GM19467 (cell line): ENCODE data around the gene SLC17A4.

ENCODE experiments used
- ATAC-seq: cut with Tn5 transposase; IDR thresholded peaks from one replicate; pipeline ENCODE4 v1.9.1; 2021; ENCODE audit warnings: mild to moderate bottlenecking, moderate library complexity; ENCODE audit not compliant: unreplicated experiment

SLC17A4 gene

DNA sequence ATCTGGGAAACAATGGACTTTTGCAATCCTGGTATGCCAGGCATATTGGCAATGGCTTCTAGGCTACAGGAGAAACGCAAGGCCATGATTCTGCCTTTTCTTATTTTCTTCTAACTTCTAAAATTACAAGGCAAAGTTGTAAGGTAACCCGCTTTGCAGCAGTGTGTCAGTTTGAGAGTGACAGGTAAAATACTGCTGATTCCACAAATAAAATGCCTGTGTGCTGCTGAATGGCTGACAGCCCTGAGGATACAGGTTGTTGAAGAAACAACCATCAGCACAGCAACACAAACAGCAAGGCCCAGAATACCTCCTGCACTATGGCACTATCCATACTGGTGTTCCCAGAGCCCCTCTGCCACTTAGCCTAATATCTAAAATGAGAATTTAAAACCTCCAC is 40.2 kb downstream of the SLC17A4 start:
- no peak for ATAC-seq

DNA sequence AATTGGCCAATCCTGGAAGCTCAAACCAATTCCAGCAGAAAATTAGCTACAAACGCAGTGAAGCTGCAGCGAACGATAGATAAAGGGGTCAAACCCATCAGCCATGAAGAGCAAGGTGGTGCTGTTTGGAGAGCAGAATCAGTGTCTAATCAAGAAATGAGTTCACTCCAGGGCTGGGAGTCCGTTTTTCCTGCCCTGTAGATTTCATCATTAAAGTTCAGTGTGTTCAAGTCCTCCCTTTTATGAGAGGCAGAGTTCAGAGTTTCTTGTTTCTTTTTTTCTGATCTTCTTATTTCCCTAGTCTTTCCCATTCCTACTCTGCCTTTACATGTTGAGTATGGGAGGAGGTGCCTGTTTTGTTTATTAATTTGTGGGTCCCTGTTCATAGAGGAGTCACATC is 46.9 kb downstream of the SLC17A4 start:
- ATAC-seq: no peak

DNA sequence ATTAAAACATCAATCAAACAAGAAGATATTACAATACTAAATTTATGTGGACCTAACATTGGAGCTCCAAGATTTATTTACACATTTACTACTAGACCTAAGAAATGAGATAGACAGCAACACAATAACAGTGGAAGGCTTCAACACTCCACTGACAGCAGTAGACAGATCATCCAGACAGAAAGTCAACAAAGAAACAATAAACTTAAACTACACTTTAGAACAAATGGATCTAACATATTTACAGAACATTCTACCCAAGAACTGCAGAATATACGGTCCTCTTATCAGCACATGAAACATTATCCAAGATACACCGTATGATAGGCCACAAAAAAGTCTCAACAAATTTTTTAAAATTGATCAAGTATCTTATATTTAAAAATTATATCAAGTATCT is 50.3 kb downstream of the SLC17A4 start:
- ATAC-seq: no peak

DNA sequence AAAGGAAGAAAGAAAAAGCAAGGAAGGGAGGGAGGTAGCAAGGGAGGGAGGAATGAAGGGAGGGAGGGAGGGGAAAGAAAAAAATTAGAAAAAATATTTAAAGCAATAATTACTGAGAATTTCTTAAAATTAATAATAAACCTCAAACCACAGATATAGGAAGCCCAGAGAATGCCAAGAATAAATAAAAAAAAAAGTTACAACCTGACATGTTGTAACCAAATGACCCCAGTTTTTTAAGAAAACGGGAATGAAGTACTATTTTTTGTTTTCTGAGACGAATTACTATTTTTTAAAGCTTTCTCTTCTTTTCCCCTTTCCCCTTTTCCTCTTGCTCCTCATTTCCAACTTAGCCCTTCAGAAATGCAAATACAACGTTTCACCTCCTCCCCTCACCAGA is 60.7 kb downstream of the SLC17A4 start:
- no peak for ATAC-seq

DNA sequence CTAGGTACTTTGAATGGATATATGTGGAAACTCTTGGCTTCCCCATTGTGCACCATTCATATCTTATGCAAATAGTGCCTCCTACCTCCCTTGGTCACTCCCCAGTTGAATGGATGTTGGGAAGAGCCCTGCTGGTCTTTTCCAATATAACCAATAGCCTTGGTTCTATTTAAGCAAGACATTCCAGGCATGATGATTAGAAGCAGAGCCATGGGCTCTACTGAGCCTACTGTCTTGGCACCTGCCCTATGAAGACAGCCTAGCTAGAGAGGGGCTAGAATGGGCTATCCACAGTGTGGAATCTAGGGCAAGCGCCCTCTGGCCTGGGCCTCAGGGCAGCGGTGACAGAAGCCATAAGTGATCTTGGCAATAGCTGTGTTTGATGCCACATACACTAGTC is 61.7 kb downstream of the SLC17A4 start:
- ATAC-seq: no peak

DNA sequence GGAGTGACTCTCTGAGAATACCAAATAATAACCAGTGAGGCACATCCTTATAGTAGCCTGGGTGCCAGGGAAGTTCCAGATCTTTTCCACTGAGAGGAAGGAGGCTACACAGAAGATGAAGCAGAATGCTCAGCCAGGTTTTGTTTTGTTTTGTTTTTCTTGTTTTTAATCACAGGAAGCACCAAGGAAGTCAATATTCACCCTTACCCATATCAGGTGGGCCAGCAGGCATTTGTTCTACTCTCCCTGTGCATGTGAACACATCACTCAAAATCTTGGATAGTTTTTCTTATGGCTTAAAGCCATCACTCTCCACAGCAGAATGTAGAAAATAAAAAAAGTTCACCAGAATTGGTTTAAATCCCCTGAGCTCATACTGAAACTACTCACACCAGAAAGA is 66.8 kb downstream of the SLC17A4 start:
- ATAC-seq: no peak

DNA sequence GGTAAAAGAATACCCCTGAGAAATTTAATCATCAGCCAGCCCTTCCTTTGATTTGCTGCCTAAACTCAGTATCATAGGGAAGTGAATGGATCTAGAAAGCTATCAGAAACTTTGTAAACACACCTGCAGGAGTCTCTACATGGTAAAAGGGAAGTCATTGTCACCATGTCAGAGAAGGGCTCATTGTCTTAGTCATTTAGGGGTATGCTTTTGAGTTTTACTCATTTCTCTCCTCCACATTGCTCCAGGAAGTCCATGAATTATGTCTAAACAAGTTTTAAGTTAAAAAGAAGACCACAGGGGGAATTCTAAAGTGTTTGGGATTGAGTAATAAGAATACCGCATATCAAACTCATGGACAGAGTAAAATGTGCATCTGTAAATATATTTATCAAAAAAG is 74.8 kb downstream of the SLC17A4 start:
- ATAC-seq: no peak

DNA sequence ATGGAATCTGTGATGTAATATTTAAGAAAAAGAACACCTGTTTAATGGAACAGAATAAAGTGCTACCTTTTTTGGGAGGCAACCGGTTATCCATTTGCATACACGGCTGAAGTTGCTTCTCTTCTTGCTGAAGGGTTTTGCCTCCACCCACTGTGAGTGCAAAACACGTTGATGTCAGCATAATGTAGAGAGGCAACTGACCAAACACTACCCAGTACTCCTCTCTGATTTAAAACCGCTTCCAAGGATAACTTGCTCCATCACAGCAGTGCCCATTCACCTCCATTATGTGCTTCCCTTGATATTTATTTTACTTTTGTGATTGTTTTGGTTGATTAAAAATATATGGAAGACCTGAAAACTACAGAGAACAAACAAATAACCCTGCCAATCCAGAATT is 75.9 kb downstream of the SLC17A4 start:
- ATAC-seq: no peak
